ENCODE data around the gene AUTS2.

The AUTS2 gene

DNA sequence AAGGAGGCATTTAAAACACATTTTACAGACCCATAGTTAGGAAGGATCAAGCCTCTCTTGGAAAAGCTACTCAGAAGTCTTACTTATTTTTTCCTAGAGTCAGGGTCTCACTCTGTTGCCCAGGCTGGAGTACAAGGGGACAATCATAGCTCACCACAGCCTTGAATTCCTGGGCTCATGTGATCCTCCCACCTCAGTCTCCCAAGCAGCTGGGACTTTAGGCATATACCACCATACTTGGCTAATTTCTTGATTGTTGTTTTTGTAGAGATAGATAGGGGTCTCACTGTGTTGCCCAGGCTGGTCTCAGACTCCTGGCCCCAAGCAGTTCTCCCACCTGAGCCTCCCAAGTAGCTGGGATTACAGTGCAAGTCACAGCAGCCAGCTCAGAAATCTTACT lies 1179.0 kb downstream of the AUTS2 start:
- H3K4me3 ChIP-seq (ENCODE audit: low read depth, low read length): no peak overlapping the region
- no peak for DNase-seq (ENCODE audit: low read depth)
- TF ChIP-seq, protein P1, sequence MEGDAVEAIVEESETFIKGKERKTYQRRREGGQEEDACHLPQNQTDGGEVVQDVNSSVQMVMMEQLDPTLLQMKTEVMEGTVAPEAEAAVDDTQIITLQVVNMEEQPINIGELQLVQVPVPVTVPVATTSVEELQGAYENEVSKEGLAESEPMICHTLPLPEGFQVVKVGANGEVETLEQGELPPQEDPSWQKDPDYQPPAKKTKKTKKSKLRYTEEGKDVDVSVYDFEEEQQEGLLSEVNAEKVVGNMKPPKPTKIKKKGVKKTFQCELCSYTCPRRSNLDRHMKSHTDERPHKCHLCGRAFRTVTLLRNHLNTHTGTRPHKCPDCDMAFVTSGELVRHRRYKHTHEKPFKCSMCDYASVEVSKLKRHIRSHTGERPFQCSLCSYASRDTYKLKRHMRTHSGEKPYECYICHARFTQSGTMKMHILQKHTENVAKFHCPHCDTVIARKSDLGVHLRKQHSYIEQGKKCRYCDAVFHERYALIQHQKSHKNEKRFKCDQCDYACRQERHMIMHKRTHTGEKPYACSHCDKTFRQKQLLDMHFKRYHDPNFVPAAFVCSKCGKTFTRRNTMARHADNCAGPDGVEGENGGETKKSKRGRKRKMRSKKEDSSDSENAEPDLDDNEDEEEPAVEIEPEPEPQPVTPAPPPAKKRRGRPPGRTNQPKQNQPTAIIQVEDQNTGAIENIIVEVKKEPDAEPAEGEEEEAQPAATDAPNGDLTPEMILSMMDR (IDR thresholded peaks at IDR 0.05; ENCODE audit: insufficient read depth, low read depth, low read length, missing control alignments): no peak

- TF ChIP-seq, protein P1 (IDR thresholded peaks at IDR 0.05; ENCODE audit: insufficient read depth, low read depth, low read length, missing control alignments): no peak
- no peak for DNase-seq (ENCODE audit: low read depth)
- H3K4me3 ChIP-seq (ENCODE audit: low read depth, low read length): no peak overlapping the region; the same call in 1 of the 2 replicates
These were observed 1180.3 kb downstream of the AUTS2 start for GRCh38 chr7:70778585-70778984.

GRCh38 chr7:70779321-70779720 lies 1181.0 kb downstream of the AUTS2 start:
- TF ChIP-seq, protein P1 (IDR thresholded peaks at IDR 0.05; ENCODE audit: insufficient read depth, low read depth, low read length, missing control alignments): no peak
- H3K4me3 ChIP-seq (ENCODE audit: low read depth, low read length): no peak overlapping the region; the same call in 1 of the 2 replicates
- peak; percentile 68 for DNase-seq (ENCODE audit: low read depth)

- TF ChIP-seq, protein P1 (IDR thresholded peaks at IDR 0.05; ENCODE audit: insufficient read depth, low read depth, low read length, missing control alignments): no peak
- no peak for DNase-seq (ENCODE audit: low read depth)
- H3K4me3 ChIP-seq (ENCODE audit: low read depth, low read length): no peak overlapping the region
These were observed 1183.6 kb downstream of the AUTS2 start for GRCh38 chr7:70781922-70782311.

- no peak overlapping the region for H3K4me3 ChIP-seq (ENCODE audit: low read depth, low read length)
- no peak for DNase-seq (ENCODE audit: low read depth)
- TF ChIP-seq, protein P1 (IDR thresholded peaks at IDR 0.05; ENCODE audit: insufficient read depth, low read depth, low read length, missing control alignments): no peak
These were observed 1184.5 kb downstream of the AUTS2 start for GRCh38 chr7:70782796-70783195.

- DNase-seq (ENCODE audit: low read depth): no peak
- no peak overlapping the region for H3K4me3 ChIP-seq (ENCODE audit: low read depth, low read length)
- TF ChIP-seq, protein P1 (IDR thresholded peaks at IDR 0.05; ENCODE audit: insufficient read depth, low read depth, low read length, missing control alignments): no peak
These were observed 1187.2 kb downstream of the AUTS2 start for GRCh38 chr7:70785427-70785826.

DNA sequence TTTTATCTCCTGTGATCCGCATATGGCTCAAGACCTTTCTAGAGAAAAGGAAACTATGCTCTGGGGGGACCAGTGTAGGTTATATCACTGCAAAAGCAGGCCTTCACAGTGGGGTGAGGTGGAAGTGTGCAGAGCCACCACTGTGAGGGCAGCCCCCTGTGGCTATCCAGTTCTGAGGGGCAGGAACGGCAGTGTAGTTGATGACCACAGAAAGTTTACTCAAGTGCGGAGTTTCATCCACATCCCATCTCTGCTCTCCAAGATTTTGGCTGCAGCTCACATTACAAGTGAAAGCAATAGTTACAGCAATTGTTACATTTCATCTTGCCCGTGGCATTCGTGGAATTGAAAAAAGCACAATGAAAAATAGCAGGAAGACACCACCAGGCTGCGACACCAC lies 1187.8 kb downstream of the AUTS2 start:
- H3K4me3 ChIP-seq (ENCODE audit: low read depth, low read length): no peak overlapping the region
- no peak for DNase-seq (ENCODE audit: low read depth)
- TF ChIP-seq, protein P1 (IDR thresholded peaks at IDR 0.05; ENCODE audit: insufficient read depth, low read depth, low read length, missing control alignments): no peak
